ENCODE measurements around the gene ABLIM3.

The ABLIM3 gene

GRCh38 chr5:149309354-149309753 is 168.1 kb downstream of the ABLIM3 start:
- no peak for DNase-seq (ENCODE audit: low spot score)
